Naive B cell (primary cell): ENCODE results near the gene GRIP1. TPM values are rescaled to one million over a fixed set of nuclear protein-coding genes. Genes with fewer than 3 reads are reported as not detected.

Source experiments
- ATAC-seq, 2 donors: fragments of 150-1000 bp; cut with Tn5 transposase; 2 replicates each; pipeline ENCODE4 v1.10.0; 2021; ENCODE audit warnings: low read depth in 2 of 2, mild to moderate bottlenecking in 2 of 2, moderate library complexity in 2 of 2
- DNase-seq: peaks from one replicate; pipeline ENCODE4 v3.0.0; 2022
- H3K27ac Mint-ChIP-seq, 6 donors: one replicate each; pipeline ENCODE4 v1.8.0; 2020 to 2022; ENCODE audit warnings: mild to moderate bottlenecking in 6 of 6, mixed read lengths in 6 of 6, moderate library complexity in 5 of 6, inconsistent platforms in 2 of 6
- H3K27me3 Mint-ChIP-seq, 3 donors: one replicate each; pipeline ENCODE4 v1.8.0; 2021 to 2022; ENCODE audit warnings: mixed read lengths in 3 of 3, mild to moderate bottlenecking in 1 of 3
- H3K36me3 Mint-ChIP-seq, 2 donors: one replicate each; pipeline ENCODE4 v1.8.0; 2020 to 2022; ENCODE audit warnings: mixed read lengths in 2 of 2, inconsistent platforms in 1 of 2, mild to moderate bottlenecking in 1 of 2
- H3K4me1 Mint-ChIP-seq, 3 donors: one replicate each; pipeline ENCODE4 v1.8.0; 2020 to 2022; ENCODE audit warnings: mixed read lengths in 3 of 3, inconsistent platforms in 1 of 3, mild to moderate bottlenecking in 1 of 3, moderate library complexity in 1 of 3
- H3K4me3 Mint-ChIP-seq, 8 donors: one replicate each; pipeline ENCODE4 v1.8.0; 2020 to 2022; ENCODE audit warnings: mild to moderate bottlenecking in 8 of 8, mixed read lengths in 8 of 8, moderate library complexity in 8 of 8, inconsistent platforms in 2 of 8
- H3K9me3 Mint-ChIP-seq, 7 donors: one replicate each; pipeline ENCODE4 v1.8.0; 2020 to 2022; ENCODE audit warnings: mixed read lengths in 7 of 7, mild to moderate bottlenecking in 5 of 7, inconsistent platforms in 2 of 7, moderate library complexity in 1 of 7
- polyA plus RNA-seq, 6 donors: library from polyadenylated mRNA; unstranded; fragments of 300-500 nt; fragmentation: Illumina TruSeq; gene quantifications; one replicate each; pipeline ENCODE4 v1.2.3, GENCODE V29; 2021; ENCODE audit warnings: low read depth in 6 of 6

The GRIP1 gene
- polyA plus RNA-seq, 6 donors from 2014 or later, result 0.25 to 0.45 (median 0.44) TPM; not detected in 2

- no peak for DNase-seq
- ATAC-seq, result no peak
- Mint-ChIP-seq H3K36me3 (no peaks in the 10 kb centered on the region), H3K9me3 (peaks cover 4 to 20% (median 17%) of the 10 kb centered on the region in 7 donors), H3K4me1 (no peaks in the 10 kb centered on the region), H3K27me3 (peaks cover 0 to 8% (median 4%) of the 10 kb centered on the region in 3 donors), H3K4me3 (no peak overlapping the region), H3K27ac (no peak overlapping the region)
Observed at GRCh38 chr12:66426696-66427095, 252.2 kb downstream of the GRIP1 start.

GRCh38 chr12:66423266-66423665, 255.6 kb downstream of the GRIP1 start:
- H3K27me3 Mint-ChIP-seq, result peaks cover 0 to 8% (median 4%) of the 10 kb centered on the region in 3 donors
- no peak for ATAC-seq
- H3K4me1 Mint-ChIP-seq, result no peaks in the 10 kb centered on the region
- no peak for DNase-seq
- H3K9me3 Mint-ChIP-seq, result peaks cover 4 to 20% (median 17%) of the 10 kb centered on the region in 7 donors
- no peak overlapping the region for H3K27ac Mint-ChIP-seq
- no peak overlapping the region for H3K4me3 Mint-ChIP-seq
- H3K36me3 Mint-ChIP-seq, result no peaks in the 10 kb centered on the region

- Mint-ChIP-seq H3K4me1 (no peaks in the 10 kb centered on the region), H3K27ac (no peak overlapping the region), H3K36me3 (no peaks in the 10 kb centered on the region), H3K27me3 (peaks cover 4 to 18% (median 7%) of the 10 kb centered on the region in 3 donors), H3K9me3 (peaks cover 0 to 7% (median 3%) of the 10 kb centered on the region in 7 donors), H3K4me3 (no peak overlapping the region)
- no peak for DNase-seq
- ATAC-seq, result no peak
Observed at GRCh38 chr12:66418908-66419307, 260.0 kb downstream of the GRIP1 start.

GRCh38 chr12:66417217-66417616, 261.7 kb downstream of the GRIP1 start:
- peaks cover 7 to 25% (median 8%) of the 10 kb centered on the region in 3 donors for H3K27me3 Mint-ChIP-seq

GRCh38 chr12:66409195-66409871, 269.5 kb downstream of the GRIP1 start:
- peaks cover 7 to 14% of the 10 kb centered on the region in 2 donors for H3K36me3 Mint-ChIP-seq
- DNase-seq (peak; percentile 29), ATAC-seq (no peak)
- peaks cover 0 to 4% (median 0%) of the 10 kb centered on the region in 3 donors for H3K4me1 Mint-ChIP-seq
- no peak overlapping the region for H3K27ac Mint-ChIP-seq
- H3K4me3 Mint-ChIP-seq, result no peak overlapping the region
- peaks cover 0 to 20% (median 15%) of the 10 kb centered on the region in 7 donors for H3K9me3 Mint-ChIP-seq
- peaks cover 5 to 10% (median 7%) of the 10 kb centered on the region in 3 donors for H3K27me3 Mint-ChIP-seq

More at GRCh38 chr12:66417217-66417616, 261.7 kb downstream of the GRIP1 start:
- Mint-ChIP-seq H3K9me3 (peaks cover 0 to 17% (median 10%) of the 10 kb centered on the region in 7 donors), H3K4me3 (no peak overlapping the region), H3K4me1 (no peaks in the 10 kb centered on the region), H3K36me3 (peaks cover 6 to 7% of the 10 kb centered on the region in 2 donors), H3K27ac (no peak overlapping the region)
- DNase-seq (no peak), ATAC-seq (no peak)

GRCh38 chr12:66405395-66405794, 273.5 kb downstream of the GRIP1 start:
- Mint-ChIP-seq H3K27ac (no peak overlapping the region), H3K9me3 (no peaks in the 10 kb centered on the region), H3K4me3 (no peak overlapping the region), H3K4me1 (peaks cover 0 to 4% (median 0%) of the 10 kb centered on the region in 3 donors), H3K36me3 (no peaks in the 10 kb centered on the region), H3K27me3 (no peaks in the 10 kb centered on the region)
- ATAC-seq, result no peak
- no peak for DNase-seq

GRCh38 chr12:66403746-66404145, 275.1 kb downstream of the GRIP1 start:
- no peak for ATAC-seq
- no peaks in the 10 kb centered on the region for H3K36me3 Mint-ChIP-seq
- no peaks in the 10 kb centered on the region for H3K27me3 Mint-ChIP-seq
- H3K27ac Mint-ChIP-seq, result no peak overlapping the region
- no peaks in the 10 kb centered on the region for H3K4me1 Mint-ChIP-seq
- no peaks in the 10 kb centered on the region for H3K9me3 Mint-ChIP-seq
- no peak overlapping the region for H3K4me3 Mint-ChIP-seq
- no peak for DNase-seq

- ATAC-seq, result no peak
- H3K27ac Mint-ChIP-seq, result no peak overlapping the region
Observed at GRCh38 chr12:66399911-66400306, 279.0 kb downstream of the GRIP1 start.

GRCh38 chr12:66398931-66399910, 279.7 kb downstream of the GRIP1 start:
- Mint-ChIP-seq H3K4me1 (no peaks in the 10 kb centered on the region), H3K4me3 (no peak overlapping the region), H3K9me3 (no peaks in the 10 kb centered on the region), H3K36me3 (no peaks in the 10 kb centered on the region), H3K27me3 (peaks cover 0 to 4% (median 0%) of the 10 kb centered on the region in 3 donors), H3K27ac (no peak overlapping the region)
- DNase-seq (no peak), ATAC-seq (no peak)

More at GRCh38 chr12:66399911-66400306, 279.0 kb downstream of the GRIP1 start:
- Mint-ChIP-seq H3K4me3 (no peak overlapping the region), H3K9me3 (no peaks in the 10 kb centered on the region), H3K36me3 (no peaks in the 10 kb centered on the region), H3K27me3 (no peaks in the 10 kb centered on the region), H3K4me1 (no peaks in the 10 kb centered on the region)
- no peak for DNase-seq

GRCh38 chr12:66397574-66398290, 281.1 kb downstream of the GRIP1 start:
- Mint-ChIP-seq H3K4me1 (no peaks in the 10 kb centered on the region), H3K36me3 (no peaks in the 10 kb centered on the region), H3K9me3 (no peaks in the 10 kb centered on the region), H3K27ac (peak overlapping the region in 1 of 6 donors; percentile 13), H3K27me3 (peaks cover 0 to 4% (median 0%) of the 10 kb centered on the region in 3 donors), H3K4me3 (no peak overlapping the region)
- ATAC-seq, result no peak
- DNase-seq, result no peak

- DNase-seq, result no peak
- Mint-ChIP-seq H3K36me3 (no peaks in the 10 kb centered on the region), H3K4me3 (no peak overlapping the region), H3K4me1 (no peaks in the 10 kb centered on the region), H3K27ac (no peak overlapping the region), H3K27me3 (peaks cover 0 to 4% (median 2%) of the 10 kb centered on the region in 3 donors), H3K9me3 (no peaks in the 10 kb centered on the region)
- ATAC-seq, result no peak
Observed at GRCh38 chr12:66393890-66394289, 285.0 kb downstream of the GRIP1 start.

- H3K36me3 Mint-ChIP-seq, result peaks cover 0 to 3% of the 10 kb centered on the region in 2 donors
- no peak for ATAC-seq
Observed at GRCh38 chr12:66392266-66392915, 286.5 kb downstream of the GRIP1 start.

More at GRCh38 chr12:66392266-66392915, 286.5 kb downstream of the GRIP1 start:
- Mint-ChIP-seq H3K27ac (no peak overlapping the region), H3K9me3 (no peaks in the 10 kb centered on the region), H3K27me3 (peaks cover 0 to 6% (median 4%) of the 10 kb centered on the region in 3 donors), H3K4me3 (no peak overlapping the region), H3K4me1 (no peaks in the 10 kb centered on the region)
- DNase-seq, result no peak
